BLaER1 (cell line): Measurements from ENCODE around the gene PADI3.
"Not testable (repeated sequence)": the region's sequence is repeated elsewhere in the genome, so short reads cannot be mapped to it uniquely, and the experiment has no call there.

Source experiments
- H3K27ac ChIP-seq: shearing (Covaris generic); formaldehyde crosslinking; 2 replicates; pipeline ENCODE4 v1.8.1; 2022
- H3K27me3 ChIP-seq: shearing (Covaris generic); formaldehyde crosslinking; 2 replicates; pipeline ENCODE4 v1.8.1; 2022
- H3K36me3 ChIP-seq: shearing (Covaris generic); formaldehyde crosslinking; 2 replicates; pipeline ENCODE4 v1.8.1; 2022
- H3K4me1 ChIP-seq: shearing (Covaris generic); formaldehyde crosslinking; 2 replicates; pipeline ENCODE4 v1.8.1; 2022
- H3K4me2 ChIP-seq: shearing (Covaris generic); formaldehyde crosslinking; 2 replicates; pipeline ENCODE4 v1.8.1; 2022
- H3K4me3 ChIP-seq: shearing (Covaris generic); formaldehyde crosslinking; 2 replicates; pipeline ENCODE4 v1.8.1; 2022
- H3K9ac ChIP-seq: shearing (Covaris generic); formaldehyde crosslinking; 2 replicates; pipeline ENCODE4 v1.8.1; 2022
- H3K9me3 ChIP-seq: shearing (Covaris generic); formaldehyde crosslinking; 2 replicates; pipeline ENCODE4 v1.8.1; 2022
- H4K20me1 ChIP-seq: shearing (Covaris generic); formaldehyde crosslinking; 2 replicates; pipeline ENCODE4 v1.8.1; 2022
- Cebpa-rat ChIP-seq: shearing (Covaris generic); IDR thresholded peaks from 2 replicates; pipeline ENCODE4 v1.8.1; 2022

PADI3 gene

DNA sequence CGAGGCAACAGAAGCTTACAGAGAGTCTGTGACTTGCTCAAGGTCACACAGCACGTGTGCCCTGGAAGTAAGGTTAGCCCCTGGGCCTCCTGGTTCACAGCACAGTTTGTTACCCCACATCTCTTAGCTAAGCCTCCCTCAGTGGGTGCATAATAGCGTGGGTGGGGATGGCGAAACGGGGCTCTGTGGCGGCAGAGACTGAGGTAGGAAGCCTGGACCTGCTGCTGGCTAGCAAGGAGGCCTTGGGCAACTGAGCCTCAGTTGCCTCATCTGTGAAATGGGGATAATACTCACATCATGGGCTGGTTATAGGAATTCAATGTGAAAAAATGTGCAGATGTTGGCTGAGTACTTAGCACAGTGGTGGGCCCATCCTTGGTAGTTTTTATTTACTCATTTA is 59.7 kb downstream of the PADI3 start:
- H3K4me3 ChIP-seq: no peak overlapping the region
- H3K4me1 ChIP-seq: peaks cover 33% of the 10 kb centered on the region
- no peak for TF ChIP-seq Cebpa-rat
- H3K9ac ChIP-seq: no peak overlapping the region
- no peaks in the 10 kb centered on the region for H3K36me3 ChIP-seq
- H3K9me3 ChIP-seq: no peaks in the 10 kb centered on the region
- no peaks in the 10 kb centered on the region for H3K27me3 ChIP-seq
- 0 out of 2 replicates have a peak overlapping the region, but pooled peaks have one; percentile 6 for H3K4me2 ChIP-seq
- H4K20me1 ChIP-seq: no peaks in the 10 kb centered on the region
- no peak overlapping the region for H3K27ac ChIP-seq

GRCh38 chr1:17309426-17310067 is 60.6 kb downstream of the PADI3 start:
- Histone ChIP-seq H3K27me3 (no peaks in the 10 kb centered on the region), H4K20me1 (no peaks in the 10 kb centered on the region), H3K27ac (0 out of 2 replicates have a peak overlapping the region, but pooled peaks have one; percentile 1), H3K36me3 (no peaks in the 10 kb centered on the region), H3K4me2 (peak overlapping the region; percentile 6; the same call in 1 of the 2 replicates), H3K4me1 (peaks cover 27% of the 10 kb centered on the region), H3K4me3 (no peak overlapping the region), H3K9ac (no peak overlapping the region), H3K9me3 (no peaks in the 10 kb centered on the region)
- no peak for TF ChIP-seq Cebpa-rat

GRCh38 chr1:17310068-17310640 is 61.3 kb downstream of the PADI3 start:
- no peaks in the 10 kb centered on the region for H3K27me3 ChIP-seq
- no peak for TF ChIP-seq Cebpa-rat
- H4K20me1 ChIP-seq: no peaks in the 10 kb centered on the region
- H3K9ac ChIP-seq: no peak overlapping the region
- H3K36me3 ChIP-seq: no peaks in the 10 kb centered on the region
- 0 out of 2 replicates have a peak overlapping the region, but pooled peaks have one; percentile 1 for H3K27ac ChIP-seq
- no peaks in the 10 kb centered on the region for H3K9me3 ChIP-seq
- H3K4me2 ChIP-seq: no peak overlapping the region
- H3K4me1 ChIP-seq: peaks cover 21% of the 10 kb centered on the region
- H3K4me3 ChIP-seq: no peak overlapping the region

GRCh38 chr1:17313530-17314309 is 64.8 kb downstream of the PADI3 start:
- no peak for TF ChIP-seq Cebpa-rat
- Histone ChIP-seq H3K27me3 (no peaks in the 10 kb centered on the region), H3K27ac (no peak overlapping the region), H3K4me1 (peaks cover 18% of the 10 kb centered on the region), H3K9me3 (no peaks in the 10 kb centered on the region), H4K20me1 (no peaks in the 10 kb centered on the region), H3K36me3 (no peaks in the 10 kb centered on the region), H3K4me3 (no peak overlapping the region), H3K4me2 (no peak overlapping the region), H3K9ac (no peak overlapping the region)

DNA sequence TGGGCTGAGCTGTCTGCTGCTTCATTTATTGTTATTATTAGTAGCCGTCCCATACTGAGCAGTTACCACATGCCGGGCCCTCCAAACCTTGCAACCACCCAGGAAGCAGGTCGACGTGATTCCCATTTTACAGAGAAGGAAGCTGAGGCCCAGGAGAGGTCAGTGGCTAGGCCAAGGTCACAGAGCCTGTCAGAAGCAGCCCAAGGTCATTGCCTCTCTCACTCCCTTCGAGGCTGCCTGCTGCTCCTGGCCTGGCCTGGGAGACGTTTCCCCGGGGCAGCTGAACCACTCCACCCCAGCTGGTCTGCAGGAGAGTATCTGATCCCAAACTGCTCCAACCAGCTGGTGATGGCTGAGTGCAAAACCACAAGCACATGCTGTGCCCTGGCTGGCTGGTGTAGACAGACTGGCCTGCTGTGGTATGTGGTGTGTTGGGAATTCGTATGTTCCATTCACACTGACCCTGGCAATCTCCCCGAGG is 65.6 kb downstream of the PADI3 start:
- H4K20me1 ChIP-seq: no peaks in the 10 kb centered on the region
- H3K27me3 ChIP-seq: no peaks in the 10 kb centered on the region
- peaks cover 10% of the 10 kb centered on the region for H3K4me1 ChIP-seq
- H3K4me3 ChIP-seq: no peak overlapping the region
- TF ChIP-seq Cebpa-rat: no peak
- H3K4me2 ChIP-seq: no peak overlapping the region
- H3K9me3 ChIP-seq: no peaks in the 10 kb centered on the region
- no peaks in the 10 kb centered on the region for H3K36me3 ChIP-seq
- no peak overlapping the region for H3K27ac ChIP-seq
- no peak overlapping the region for H3K9ac ChIP-seq

DNA sequence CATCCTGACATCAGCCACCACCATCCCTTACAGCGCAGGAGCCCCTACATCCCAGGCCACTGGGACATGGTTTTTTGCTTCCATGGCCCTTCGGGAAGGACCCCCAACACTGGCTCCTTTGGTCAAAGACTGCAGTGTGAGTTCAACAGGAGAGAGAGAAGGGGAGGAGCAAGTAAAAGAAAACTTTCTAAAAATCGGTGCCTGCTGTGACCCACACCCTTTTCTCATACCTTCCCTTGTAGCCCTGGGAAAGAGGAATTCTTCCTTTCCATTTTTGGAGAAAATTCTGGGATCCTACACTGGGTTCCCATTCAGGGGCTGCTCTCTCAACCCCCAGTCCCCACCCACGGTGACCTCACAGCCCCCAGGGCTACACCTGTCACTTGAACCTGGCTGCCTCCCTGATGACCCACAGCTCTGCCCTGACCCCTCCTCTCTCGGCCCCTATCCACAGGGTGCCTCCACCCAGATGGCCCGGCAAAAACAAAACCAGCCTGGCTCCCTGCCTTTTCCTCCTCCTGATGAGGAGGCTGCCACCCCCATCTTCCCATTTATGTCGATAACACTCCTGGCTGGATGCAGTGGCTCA is 66.7 kb downstream of the PADI3 start:
- H4K20me1 ChIP-seq: no peaks in the 10 kb centered on the region
- H3K4me2 ChIP-seq: no peak overlapping the region
- no peak overlapping the region for H3K9ac ChIP-seq
- peaks cover 5% of the 10 kb centered on the region for H3K4me1 ChIP-seq
- no peaks in the 10 kb centered on the region for H3K27me3 ChIP-seq
- H3K9me3 ChIP-seq: no peaks in the 10 kb centered on the region
- H3K36me3 ChIP-seq: no peaks in the 10 kb centered on the region
- H3K4me3 ChIP-seq: no peak overlapping the region
- TF ChIP-seq Cebpa-rat: no peak
- no peak overlapping the region for H3K27ac ChIP-seq

GRCh38 chr1:17316704-17317103 is 67.8 kb downstream of the PADI3 start:
- no peaks in the 10 kb centered on the region for H3K27me3 ChIP-seq
- H3K36me3 ChIP-seq: no peaks in the 10 kb centered on the region
- no peak overlapping the region for H3K27ac ChIP-seq
- H3K9ac ChIP-seq: no peak overlapping the region
- H4K20me1 ChIP-seq: no peaks in the 10 kb centered on the region
- no peak overlapping the region for H3K4me2 ChIP-seq
- H3K4me1 ChIP-seq: peaks cover 5% of the 10 kb centered on the region
- no peaks in the 10 kb centered on the region for H3K9me3 ChIP-seq
- no peak overlapping the region for H3K4me3 ChIP-seq
- no peak for TF ChIP-seq Cebpa-rat

- Histone ChIP-seq H3K4me1 (no peaks in the 10 kb centered on the region), H3K27me3 (no peaks in the 10 kb centered on the region), H3K27ac (no peak overlapping the region), H3K9me3 (no peaks in the 10 kb centered on the region), H4K20me1 (no peaks in the 10 kb centered on the region), H3K9ac (no peak overlapping the region), H3K4me2 (no peak overlapping the region), H3K4me3 (no peak overlapping the region), H3K36me3 (no peaks in the 10 kb centered on the region)
- no peak for TF ChIP-seq Cebpa-rat
These were observed 69.4 kb downstream of the PADI3 start for GRCh38 chr1:17318262-17318661.

GRCh38 chr1:17319561-17320350 is 70.9 kb downstream of the PADI3 start:
- H3K27me3 ChIP-seq: no peaks in the 10 kb centered on the region
- H3K4me1 ChIP-seq: no peaks in the 10 kb centered on the region
- H3K27ac ChIP-seq: no peak overlapping the region
- no peaks in the 10 kb centered on the region for H3K36me3 ChIP-seq
- H3K4me2 ChIP-seq: no peak overlapping the region
- no peaks in the 10 kb centered on the region for H3K9me3 ChIP-seq
- no peak overlapping the region for H3K4me3 ChIP-seq
- TF ChIP-seq Cebpa-rat: no peak
- no peaks in the 10 kb centered on the region for H4K20me1 ChIP-seq
- no peak overlapping the region for H3K9ac ChIP-seq

DNA sequence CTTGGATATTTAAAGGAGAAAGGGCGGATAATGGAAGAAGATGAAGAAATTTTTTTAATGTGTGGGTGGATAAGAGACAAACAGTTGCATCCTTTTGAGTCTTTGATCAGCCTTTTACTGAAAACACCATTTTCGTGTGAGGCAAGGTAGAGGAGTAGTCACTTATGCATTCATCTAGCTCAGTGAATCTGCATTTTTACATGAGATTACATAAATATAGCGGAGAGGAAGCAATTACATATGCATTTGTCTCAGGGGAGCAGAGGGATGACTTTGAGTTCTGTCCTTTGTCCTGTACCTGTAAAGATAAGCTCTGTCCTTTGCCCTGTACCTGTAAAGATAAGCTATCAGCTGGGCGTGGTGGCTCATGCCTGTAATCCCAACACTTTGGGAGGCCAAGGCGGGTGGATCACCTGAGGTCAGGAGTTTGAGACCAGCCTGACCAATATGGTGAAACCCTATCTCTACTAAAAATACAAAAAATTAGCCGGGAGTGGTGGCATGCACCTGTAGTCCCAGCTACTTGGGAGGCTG is 73.0 kb downstream of the PADI3 start:
- H3K36me3 ChIP-seq, H3K9ac ChIP-seq, H3K4me2 ChIP-seq, H3K4me3 ChIP-seq, H3K4me1 ChIP-seq, H3K9me3 ChIP-seq, H3K27ac ChIP-seq, H4K20me1 ChIP-seq, H3K27me3 ChIP-seq: not testable (repeated sequence)
